Trophoblast cell (in vitro differentiated cells and primary cell): Measurements from ENCODE around the gene KRTAP9-7.
"Not testable (repeated sequence)": the region's sequence is repeated elsewhere in the genome, so short reads cannot be mapped to it uniquely, and the experiment has no call there.

ENCODE experiments used
- DNase-seq, 2 donors: peaks; one replicate each; pipeline ENCODE4 v3.0.0-alpha.2; 2016
- H2AFZ ChIP-seq: 2 replicates; pipeline ENCODE4 v1.6.1; 2013; ENCODE audit warnings: low read length, moderate library complexity, mild to moderate bottlenecking; ENCODE audit not compliant: insufficient read depth, poor library complexity
- H2AK5ac ChIP-seq: 2 replicates; pipeline ENCODE4 v1.6.1; 2013; ENCODE audit warnings: mild to moderate bottlenecking, low read length
- H2BK120ac ChIP-seq: 2 replicates; pipeline ENCODE4 v1.6.1; 2013; ENCODE audit warnings: low read length, mild to moderate bottlenecking, moderate library complexity; ENCODE audit not compliant: insufficient read depth, poor library complexity
- H2BK12ac ChIP-seq: 2 replicates; pipeline ENCODE4 v1.6.1; 2013; ENCODE audit warnings: mild to moderate bottlenecking, low read length, moderate library complexity
- H2BK5ac ChIP-seq: 2 replicates; pipeline ENCODE4 v1.6.1; 2013; ENCODE audit warnings: low read length, low read depth, moderate library complexity, mild to moderate bottlenecking; ENCODE audit not compliant: poor library complexity
- H3K14ac ChIP-seq: 2 replicates; pipeline ENCODE4 v1.6.1; 2013; ENCODE audit warnings: mild to moderate bottlenecking, low read length
- H3K18ac ChIP-seq: 2 replicates; pipeline ENCODE4 v1.6.1; 2013; ENCODE audit warnings: mild to moderate bottlenecking, low read length
- H3K23ac ChIP-seq: 2 replicates; pipeline ENCODE4 v1.6.1; 2013; ENCODE audit warnings: low read length
- H3K27ac ChIP-seq: 2 replicates; pipeline ENCODE4 v1.5.1; 2013; ENCODE audit warnings: low read depth, mild to moderate bottlenecking, inconsistent platforms, low read length, moderate library complexity
- H3K27me3 ChIP-seq: 2 replicates; pipeline ENCODE4 v1.6.1; 2013; ENCODE audit warnings: inconsistent platforms, mild to moderate bottlenecking, low read length, moderate library complexity; ENCODE audit not compliant: insufficient read depth
- H3K36me3 ChIP-seq, 2 experiments: 1 replicate in 1 of 2; 2 replicates in 1 of 2; pipeline ENCODE4 v1.6.1; 2013; ENCODE audit warnings: low read length in 2 of 2, mild to moderate bottlenecking in 2 of 2, moderate library complexity in 1 of 2; ENCODE audit not compliant: insufficient read depth in 2 of 2, control insufficient read depth in 1 of 2
- H3K4ac ChIP-seq: 2 replicates; pipeline ENCODE4 v1.6.1; 2013; ENCODE audit warnings: low read depth, mild to moderate bottlenecking, low read length, moderate library complexity
- H3K4me1 ChIP-seq, 2 experiments: 1 replicate in 1 of 2; 2 replicates in 1 of 2; pipeline ENCODE4 v1.6.1; 2013; ENCODE audit warnings: low read length in 2 of 2, mild to moderate bottlenecking in 2 of 2, moderate library complexity in 1 of 2; ENCODE audit not compliant: insufficient read depth in 2 of 2, control insufficient read depth in 1 of 2
- H3K4me2 ChIP-seq: 2 replicates; pipeline ENCODE4 v1.6.1; 2013; ENCODE audit warnings: inconsistent platforms, mild to moderate bottlenecking, low read length, moderate library complexity
- H3K4me3 ChIP-seq: 2 replicates; pipeline ENCODE4 v1.5.1; 2013; ENCODE audit warnings: mild to moderate bottlenecking, low read depth, low read length, inconsistent platforms
- H3K79me1 ChIP-seq: one replicate; pipeline ENCODE4 v1.6.1; 2013; ENCODE audit warnings: low read length
- H3K79me2 ChIP-seq: 2 replicates; pipeline ENCODE4 v1.6.1; 2013; ENCODE audit warnings: low read length, mild to moderate bottlenecking; ENCODE audit not compliant: control insufficient read depth, insufficient read depth, poor library complexity
- H3K9ac ChIP-seq: 2 replicates; pipeline ENCODE4 v1.6.1; 2013; ENCODE audit warnings: mild to moderate bottlenecking, low read length
- H3K9me3 ChIP-seq: 2 replicates; pipeline ENCODE4 v1.6.1; 2013; ENCODE audit warnings: low read depth, mild to moderate bottlenecking, control low read depth, inconsistent platforms, low read length; ENCODE audit not compliant: insufficient read depth
- H4K12ac ChIP-seq: 2 replicates; pipeline ENCODE4 v1.6.1; 2013; ENCODE audit warnings: low read depth, mild to moderate bottlenecking, low read length, moderate library complexity
- H4K8ac ChIP-seq: 2 replicates; pipeline ENCODE4 v1.6.1; 2013; ENCODE audit warnings: low read depth, mild to moderate bottlenecking, low read length, moderate library complexity
- H4K91ac ChIP-seq: one replicate; pipeline ENCODE4 v1.6.1; 2013; ENCODE audit warnings: low read depth, mild to moderate bottlenecking, low read length, moderate library complexity
- WGBS: extraction: QIAGEN DNeasy Blood & Tissue Kit; methylation state at CpG from one replicate; pipeline ENCODE4 v1.1.7; 2013; ENCODE audit warnings: missing lambda C conversion rate; ENCODE audit not compliant: insufficient read length, insufficient coverage; ENCODE audit errors: extremely low coverage; 5-methylcytosine and 5-hydroxymethylcytosine counted together

KRTAP9-7 gene

GRCh38 chr17:41246995-41247787, 28.3 kb upstream of the KRTAP9-7 start:
- not testable (repeated sequence) for H2AK5ac ChIP-seq, H3K9me3 ChIP-seq, H2BK5ac ChIP-seq, H3K23ac ChIP-seq, H4K12ac ChIP-seq, H3K9ac ChIP-seq, H2BK12ac ChIP-seq, H3K36me3 ChIP-seq, H3K79me1 ChIP-seq, H3K4me3 ChIP-seq, H2AFZ ChIP-seq, H3K14ac ChIP-seq, H3K4me1 ChIP-seq, DNase-seq, H3K79me2 ChIP-seq, H3K4me2 ChIP-seq, H3K27me3 ChIP-seq, H3K27ac ChIP-seq, H3K4ac ChIP-seq, H3K18ac ChIP-seq, H4K8ac ChIP-seq, H2BK120ac ChIP-seq, H4K91ac ChIP-seq
- WGBS, result no CpG with 5 or more reads among the region's 2 CpGs

GRCh38 chr17:41249637-41250240, 25.8 kb upstream of the KRTAP9-7 start, which contains the start of gene KRTAP9-4:
Gene KRTAP9-4, plus strand, starts transcription at chr17:41249687. Its CDS starts 34 bp downstream, at chr17:41249721.
- not testable (repeated sequence) for H4K91ac ChIP-seq, H3K9me3 ChIP-seq, H3K79me2 ChIP-seq, H3K4me3 ChIP-seq, H3K9ac ChIP-seq, H3K4me1 ChIP-seq, H3K79me1 ChIP-seq, H3K4me2 ChIP-seq, H2BK120ac ChIP-seq, H3K27me3 ChIP-seq, H3K23ac ChIP-seq, H3K18ac ChIP-seq, H2AFZ ChIP-seq, H3K14ac ChIP-seq, DNase-seq, H2BK5ac ChIP-seq, H3K4ac ChIP-seq, H4K12ac ChIP-seq, H2AK5ac ChIP-seq, H2BK12ac ChIP-seq, H3K36me3 ChIP-seq, H4K8ac ChIP-seq, H3K27ac ChIP-seq
- WGBS, result no CpG with 5 or more reads among the region's 2 CpGs

GRCh38 chr17:41251261-41251660, 24.2 kb upstream of the KRTAP9-7 start:
- Histone ChIP-seq H3K4ac (no peak overlapping the region), H3K4me1 (no peaks in the 10 kb centered on the region), H3K23ac (no peak overlapping the region), H3K27me3 (no peaks in the 10 kb centered on the region), H4K91ac (no peak overlapping the region), H3K79me2 (no peaks in the 10 kb centered on the region), H3K9ac (no peak overlapping the region), H3K79me1 (no peaks in the 10 kb centered on the region), H4K12ac (no peak overlapping the region), H2BK5ac (no peak overlapping the region), H3K18ac (no peak overlapping the region), H3K27ac (no peak overlapping the region), H2BK12ac (no peak overlapping the region), H3K4me2 (no peak overlapping the region), H2AK5ac (no peak overlapping the region), H4K8ac (no peak overlapping the region), H3K36me3 (no peaks in the 10 kb centered on the region), H3K14ac (no peak overlapping the region), H2AFZ (no peak overlapping the region), H3K9me3 (no peaks in the 10 kb centered on the region), H3K4me3 (no peak overlapping the region), H2BK120ac (no peak overlapping the region)
- WGBS, result no CpG with 5 or more reads among the region's 1 CpG
- DNase-seq, result no peak

GRCh38 chr17:41254861-41255260, 20.6 kb upstream of the KRTAP9-7 start:
- Histone ChIP-seq H3K9me3 (no peaks in the 10 kb centered on the region), H3K18ac (no peak overlapping the region), H2BK120ac (no peak overlapping the region), H3K27ac (no peak overlapping the region), H4K91ac (no peak overlapping the region), H2AK5ac (no peak overlapping the region), H2BK12ac (no peak overlapping the region), H3K36me3 (no peaks in the 10 kb centered on the region), H3K4me2 (no peak overlapping the region), H2AFZ (no peak overlapping the region), H3K4me1 (no peaks in the 10 kb centered on the region), H3K79me1 (no peaks in the 10 kb centered on the region), H3K79me2 (no peaks in the 10 kb centered on the region), H3K4me3 (no peak overlapping the region), H4K8ac (no peak overlapping the region), H2BK5ac (no peak overlapping the region), H3K27me3 (no peaks in the 10 kb centered on the region), H3K23ac (no peak overlapping the region), H3K4ac (no peak overlapping the region), H4K12ac (no peak overlapping the region), H3K9ac (no peak overlapping the region), H3K14ac (no peak overlapping the region)
- no peak for DNase-seq
- no CpG with 5 or more reads among the region's 1 CpG for WGBS
